DND-41 (cell line): Measurements from ENCODE around the gene CMYA5.

Experiments used
- ATAC-seq: fragments of 200-7000 bp; cut with Tn5 transposase; 3 replicates; pipeline ENCODE4 v1.9.1; 2021; ENCODE audit warnings: low read depth; ENCODE audit not compliant: insufficient read depth
- DNase-seq: peaks from one replicate; pipeline ENCODE4 v3.0.0-alpha.2; 2020
- H2AFZ ChIP-seq: 2 replicates; pipeline ENCODE4 v1.6.0; 2012; ENCODE audit warnings: low read depth, low read length
- H3K27ac ChIP-seq: 2 replicates; pipeline ENCODE4 v1.5.1; 2012; ENCODE audit warnings: low read length, inconsistent platforms
- H3K27me3 ChIP-seq: fragments of 200-600 bp; sonication (generic); 2 replicates; pipeline ENCODE4 v1.6.0; 2012; ENCODE audit warnings: low read length, mild to moderate bottlenecking, inconsistent platforms; ENCODE audit not compliant: insufficient read depth, poor library complexity
- H3K36me3 ChIP-seq: 2 replicates; pipeline ENCODE4 v1.5.1; 2012; ENCODE audit warnings: low read length, inconsistent platforms; ENCODE audit not compliant: insufficient read depth
- H3K4me1 ChIP-seq: 2 replicates; pipeline ENCODE4 v1.5.1; 2012; ENCODE audit warnings: mild to moderate bottlenecking, low read length; ENCODE audit not compliant: insufficient read depth
- H3K4me2 ChIP-seq: 2 replicates; pipeline ENCODE4 v1.6.0; 2012; ENCODE audit warnings: mild to moderate bottlenecking, moderate library complexity, low read length, inconsistent platforms; ENCODE audit not compliant: insufficient read depth
- H3K4me3 ChIP-seq, 2 experiments: fragments of 200-600 bp in 1 of 2; shearing (Covaris generic) in 1 of 2; 2 replicates each; pipeline ENCODE4 v1.5.1; 2012 to 2016; ENCODE audit warnings: inconsistent platforms in 2 of 2, low read length in 2 of 2, mild to moderate bottlenecking in 2 of 2, low read depth in 1 of 2, moderate library complexity in 1 of 2
- H3K79me2 ChIP-seq: 2 replicates; pipeline ENCODE4 v1.6.0; 2012; ENCODE audit warnings: low read length, inconsistent platforms; ENCODE audit not compliant: insufficient read depth
- H3K9ac ChIP-seq: 2 replicates; pipeline ENCODE4 v1.6.0; 2012; ENCODE audit warnings: low read depth, mild to moderate bottlenecking, inconsistent platforms, low read length, moderate library complexity
- H3K9me3 ChIP-seq: 2 replicates; pipeline ENCODE4 v1.5.1; 2012; ENCODE audit warnings: low read length, moderate library complexity, mild to moderate bottlenecking, inconsistent platforms; ENCODE audit not compliant: insufficient read depth, severe bottlenecking
- H4K20me1 ChIP-seq: 2 replicates; pipeline ENCODE4 v1.6.0; 2012; ENCODE audit warnings: low read length; ENCODE audit not compliant: insufficient read depth
- EZH2 ChIP-seq: IDR thresholded peaks from 3 replicates; pipeline ENCODE4 v1.6.1; 2012; ENCODE audit warnings: borderline replicate concordance, low read depth, mild to moderate bottlenecking, moderate library complexity, low read length, inconsistent platforms; ENCODE audit not compliant: severe bottlenecking
- TF ChIP-seq, protein P1 (sequence below): IDR thresholded peaks from 2 replicates; pipeline ENCODE4 v1.5.1; 2012; ENCODE audit warnings: borderline replicate concordance, low read length, moderate library complexity, mild to moderate bottlenecking; ENCODE audit not compliant: poor library complexity, severe bottlenecking; ENCODE audit errors: extremely low read depth

The CMYA5 gene

GRCh38 chr5:79816014-79816413, 126.4 kb downstream of the CMYA5 start:
- Histone ChIP-seq H3K4me2 (no peak overlapping the region), H3K27ac (no peak overlapping the region), H3K9ac (no peak overlapping the region), H2AFZ (no peak overlapping the region), H3K4me1 (no peaks in the 10 kb centered on the region), H3K9me3 (no peaks in the 10 kb centered on the region), H3K36me3 (no peaks in the 10 kb centered on the region), H3K27me3 (no peaks in the 10 kb centered on the region), H3K79me2 (no peaks in the 10 kb centered on the region), H3K4me3 (no peak overlapping the region), H4K20me1 (no peaks in the 10 kb centered on the region)
- TF ChIP-seq, protein P1, sequence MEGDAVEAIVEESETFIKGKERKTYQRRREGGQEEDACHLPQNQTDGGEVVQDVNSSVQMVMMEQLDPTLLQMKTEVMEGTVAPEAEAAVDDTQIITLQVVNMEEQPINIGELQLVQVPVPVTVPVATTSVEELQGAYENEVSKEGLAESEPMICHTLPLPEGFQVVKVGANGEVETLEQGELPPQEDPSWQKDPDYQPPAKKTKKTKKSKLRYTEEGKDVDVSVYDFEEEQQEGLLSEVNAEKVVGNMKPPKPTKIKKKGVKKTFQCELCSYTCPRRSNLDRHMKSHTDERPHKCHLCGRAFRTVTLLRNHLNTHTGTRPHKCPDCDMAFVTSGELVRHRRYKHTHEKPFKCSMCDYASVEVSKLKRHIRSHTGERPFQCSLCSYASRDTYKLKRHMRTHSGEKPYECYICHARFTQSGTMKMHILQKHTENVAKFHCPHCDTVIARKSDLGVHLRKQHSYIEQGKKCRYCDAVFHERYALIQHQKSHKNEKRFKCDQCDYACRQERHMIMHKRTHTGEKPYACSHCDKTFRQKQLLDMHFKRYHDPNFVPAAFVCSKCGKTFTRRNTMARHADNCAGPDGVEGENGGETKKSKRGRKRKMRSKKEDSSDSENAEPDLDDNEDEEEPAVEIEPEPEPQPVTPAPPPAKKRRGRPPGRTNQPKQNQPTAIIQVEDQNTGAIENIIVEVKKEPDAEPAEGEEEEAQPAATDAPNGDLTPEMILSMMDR: no peak
- no peak for TF ChIP-seq EZH2
- DNase-seq: no peak
- ATAC-seq: no peak

- H3K9ac ChIP-seq: no peak overlapping the region
- H3K4me1 ChIP-seq: no peaks in the 10 kb centered on the region
- no peaks in the 10 kb centered on the region for H4K20me1 ChIP-seq
- no peaks in the 10 kb centered on the region for H3K9me3 ChIP-seq
- ATAC-seq (no peak), DNase-seq (no peak)
- H3K79me2 ChIP-seq: no peaks in the 10 kb centered on the region
- H3K27ac ChIP-seq: no peak overlapping the region
- no peaks in the 10 kb centered on the region for H3K36me3 ChIP-seq
- no peak overlapping the region for H3K4me2 ChIP-seq
- no peak overlapping the region for H2AFZ ChIP-seq
- TF ChIP-seq, protein P1: no peak
- TF ChIP-seq EZH2: no peak
- H3K4me3 ChIP-seq: no peak overlapping the region
- H3K27me3 ChIP-seq: no peaks in the 10 kb centered on the region
Observed at GRCh38 chr5:79820648-79821047, 131.0 kb downstream of the CMYA5 start.

DNA sequence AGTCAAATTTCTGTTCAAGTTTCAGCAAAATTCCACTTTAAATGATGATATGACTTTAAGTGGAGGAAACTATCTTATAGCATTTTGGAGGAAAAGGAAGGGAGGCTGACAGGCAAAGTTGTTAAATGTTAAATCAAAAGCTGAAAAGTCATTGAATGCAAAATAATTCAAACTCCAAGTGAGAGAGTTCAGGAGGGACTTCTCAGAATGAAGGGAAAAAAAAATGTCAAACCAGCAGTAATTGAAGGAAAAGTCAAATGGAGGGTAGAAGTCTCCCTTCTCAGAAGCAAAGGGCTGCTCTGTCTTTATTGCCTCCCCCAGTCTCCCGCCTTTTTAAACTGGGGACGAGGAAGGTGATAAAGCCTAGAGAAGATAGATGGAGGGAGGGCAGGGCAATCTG, 134.8 kb downstream of the CMYA5 start:
- H3K4me2 ChIP-seq: no peak overlapping the region
- no peaks in the 10 kb centered on the region for H3K79me2 ChIP-seq
- TF ChIP-seq, protein P1: no peak
- no peak for TF ChIP-seq EZH2
- no peaks in the 10 kb centered on the region for H3K9me3 ChIP-seq
- no peaks in the 10 kb centered on the region for H3K27me3 ChIP-seq
- no peaks in the 10 kb centered on the region for H4K20me1 ChIP-seq
- no peak overlapping the region for H3K9ac ChIP-seq
- H3K36me3 ChIP-seq: no peaks in the 10 kb centered on the region
- H2AFZ ChIP-seq: no peak overlapping the region
- H3K27ac ChIP-seq: no peak overlapping the region
- no peak for DNase-seq
- H3K4me1 ChIP-seq: no peaks in the 10 kb centered on the region
- H3K4me3 ChIP-seq: no peak overlapping the region
- no peak for ATAC-seq

GRCh38 chr5:79825802-79826201, 136.2 kb downstream of the CMYA5 start:
- no peak overlapping the region for H3K9ac ChIP-seq
- H3K79me2 ChIP-seq: no peaks in the 10 kb centered on the region
- H3K4me2 ChIP-seq: no peak overlapping the region
- no peak overlapping the region for H2AFZ ChIP-seq
- no peak overlapping the region for H3K27ac ChIP-seq
- DNase-seq: no peak
- TF ChIP-seq EZH2: no peak
- TF ChIP-seq, protein P1: no peak
- no peak overlapping the region for H3K4me3 ChIP-seq
- no peaks in the 10 kb centered on the region for H3K27me3 ChIP-seq
- H4K20me1 ChIP-seq: no peaks in the 10 kb centered on the region
- H3K9me3 ChIP-seq: no peaks in the 10 kb centered on the region
- H3K4me1 ChIP-seq: no peaks in the 10 kb centered on the region
- no peaks in the 10 kb centered on the region for H3K36me3 ChIP-seq
- ATAC-seq: no peak
